GM23248 (cell line): ENCODE results near the gene ARID1B. TPM values are rescaled to one million over a fixed set of nuclear protein-coding genes. Genes with fewer than 3 reads are reported as not detected.

ENCODE experiments used
- DNase-seq: peaks from one replicate; pipeline ENCODE4 v3.0.0-alpha.2; 2015
- H2AFZ ChIP-seq: fragments of 200-600 bp; sonication (generic); 2 replicates; pipeline ENCODE4 v1.6.1; 2016; ENCODE audit warnings: antibody characterized with exemption
- H3F3A ChIP-seq: fragments of 200-600 bp; sonication (generic); 2 replicates; pipeline ENCODE4 v1.6.1; 2016; ENCODE audit warnings: mild to moderate bottlenecking, antibody characterized with exemption, mixed run types; ENCODE audit not compliant: insufficient read depth
- H3K27ac ChIP-seq: fragments of 200-600 bp; sonication (generic); 2 replicates; pipeline ENCODE4 v1.5.1; 2016; ENCODE audit warnings: mild to moderate bottlenecking
- H3K27me3 ChIP-seq: fragments of 200-600 bp; sonication (generic); replicated peaks from 2 replicates; pipeline ENCODE4 v1.6.1; 2016; ENCODE audit warnings: mild to moderate bottlenecking; ENCODE audit not compliant: insufficient read depth
- H3K36me3 ChIP-seq: fragments of 200-600 bp; sonication (generic); 2 replicates; pipeline ENCODE4 v1.6.1; 2016; ENCODE audit warnings: low read depth, mild to moderate bottlenecking
- H3K4me1 ChIP-seq: fragments of 200-600 bp; sonication (generic); 2 replicates; pipeline ENCODE4 v1.6.1; 2016; ENCODE audit warnings: mild to moderate bottlenecking; ENCODE audit not compliant: insufficient read depth
- H3K4me2 ChIP-seq: fragments of 200-600 bp; sonication (generic); one replicate; pipeline ENCODE4 v1.6.1; 2016; ENCODE audit warnings: mild to moderate bottlenecking; ENCODE audit not compliant: unreplicated experiment
- H3K4me3 ChIP-seq: fragments of 200-600 bp; sonication (generic); 2 replicates; pipeline ENCODE4 v1.5.1; 2016; ENCODE audit warnings: mild to moderate bottlenecking
- H3K79me2 ChIP-seq: fragments of 200-600 bp; sonication (generic); 2 replicates; pipeline ENCODE4 v1.6.1; 2016; ENCODE audit warnings: mild to moderate bottlenecking; ENCODE audit not compliant: insufficient read depth
- H3K9ac ChIP-seq: fragments of 200-600 bp; sonication (generic); 2 replicates; pipeline ENCODE4 v1.6.1; 2016; ENCODE audit warnings: mild to moderate bottlenecking
- H3K9me2 ChIP-seq: fragments of 200-600 bp; sonication (generic); 2 replicates; pipeline ENCODE4 v1.6.1; 2016; ENCODE audit warnings: mixed run types, mild to moderate bottlenecking, moderate library complexity; ENCODE audit not compliant: insufficient read depth
- H3K9me3 ChIP-seq: fragments of 200-600 bp; sonication (generic); one replicate; pipeline ENCODE4 v1.6.1; 2017; ENCODE audit warnings: low read depth
- H4K20me1 ChIP-seq: fragments of 200-600 bp; sonication (generic); 2 replicates; pipeline ENCODE4 v1.6.0; 2016; ENCODE audit not compliant: insufficient read depth
- EZH2 ChIP-seq: fragments of 200-600 bp; sonication (generic); IDR thresholded peaks from 2 replicates; pipeline ENCODE4 v1.6.1; 2018; ENCODE audit warnings: antibody characterized with exemption, mild to moderate bottlenecking; ENCODE audit not compliant: insufficient read depth, poor library complexity, severe bottlenecking
- EZH2phosphoT487 ChIP-seq: fragments of 200-600 bp; sonication (generic); IDR thresholded peaks from 2 replicates; pipeline ENCODE4 v1.6.1; 2018; ENCODE audit warnings: antibody characterized with exemption, moderate library complexity, mild to moderate bottlenecking, low read depth; ENCODE audit not compliant: insufficient read depth
- WGBS, 2 experiments: methylation state at CpG; one replicate each; pipeline ENCODE4 v1.1.6; 2015 to 2017; ENCODE audit warnings: low lambda C conversion rate in 2 of 2, low coverage in 1 of 2; ENCODE audit errors: missing lambda C conversion rate in 2 of 2; 5-methylcytosine and 5-hydroxymethylcytosine counted together
- in situ Hi-C: fragments of 300-500 bp; cut with MboI; formaldehyde crosslinking; loops from 2 replicates; pipeline ENCODE4 v1.15.0; 2020
- polyA plus RNA-seq: library from polyadenylated mRNA; unstranded; fragments of >200 nt; fragmentation: Nextera tagmentation; extraction: Ambion mirVana; gene quantifications from 2 replicates; pipeline ENCODE4 v1.2.1, GENCODE V29; 2016
- total RNA-seq: library from RNA; depleted of rRNA; stranded (reverse); fragments of >200 nt; shearing (Covaris generic); gene quantifications from 2 replicates; pipeline ENCODE4 v1.2.3, GENCODE V29; 2014

The ARID1B gene
- total and polyA plus RNA-seq, 2 experiments from 2014 or later: 19.3 to 21.2 TPM

DNA sequence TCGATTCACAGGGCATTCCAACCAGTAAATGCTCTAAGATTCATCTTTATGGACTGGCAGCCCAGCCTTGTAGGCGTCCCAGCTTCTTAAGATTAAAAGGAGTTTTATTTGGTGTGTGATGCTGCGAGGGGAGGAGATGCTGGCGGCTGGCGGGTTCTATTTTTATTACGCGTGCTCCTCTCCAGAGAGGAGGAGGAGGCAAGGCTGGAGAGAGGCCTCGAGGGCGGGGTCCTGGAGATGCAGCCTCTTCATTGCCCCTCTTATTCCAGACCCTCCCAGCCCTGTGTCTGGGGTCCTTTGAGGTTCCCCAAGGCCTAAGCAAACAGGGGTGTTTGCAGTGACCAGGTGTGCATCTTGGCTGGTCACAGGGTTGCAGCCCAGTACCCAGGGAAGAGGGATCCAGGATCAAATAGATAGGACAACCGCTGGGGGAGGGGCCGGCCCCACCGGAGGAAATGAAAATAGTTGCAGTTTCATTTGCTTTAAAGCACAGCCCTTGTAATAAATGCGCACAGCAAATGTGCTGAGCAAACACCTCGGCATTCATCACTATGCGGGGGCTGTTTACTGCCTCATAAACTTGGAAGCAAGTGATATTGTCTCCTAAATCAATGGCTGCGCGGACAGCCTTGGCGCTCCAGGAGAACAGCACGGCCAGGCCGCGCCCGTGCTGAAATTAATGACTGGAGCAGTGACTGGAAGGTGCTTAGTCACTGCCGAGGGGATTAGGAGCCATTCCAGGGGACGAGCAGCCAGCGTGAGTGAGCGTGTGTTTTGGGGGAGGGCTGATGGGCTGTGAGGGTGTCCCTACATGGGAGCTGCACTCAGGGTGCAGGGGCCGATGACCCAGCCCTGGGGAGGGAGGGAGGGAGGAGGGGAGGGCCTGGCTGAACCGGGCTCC lies 463.1 kb downstream of the ARID1B start:
- H3K4me1 ChIP-seq: peaks cover 25% of the 10 kb centered on the region
- H3K9me3 ChIP-seq: no peaks in the 10 kb centered on the region
- H3K9me2 ChIP-seq: no peaks in the 10 kb centered on the region
- H2AFZ ChIP-seq: peak overlapping the region; percentile 88
- H3K27me3 ChIP-seq: no peaks in the 10 kb centered on the region
- no peaks in the 10 kb centered on the region for H3K79me2 ChIP-seq
- H3F3A ChIP-seq: peaks cover 37% of the 10 kb centered on the region
- H3K27ac ChIP-seq: peak overlapping the region; percentile 69
- no peak for TF ChIP-seq EZH2phosphoT487
- no peak for TF ChIP-seq EZH2
- 2% methylated on average over 26 to 28 of the region's 28 CpGs for WGBS, 2 experiments
- in situ Hi-C loops: no loop called here
- no peaks in the 10 kb centered on the region for H3K36me3 ChIP-seq
- no peaks in the 10 kb centered on the region for H4K20me1 ChIP-seq
- H3K9ac ChIP-seq: peak overlapping the region; percentile 71
- DNase-seq: peak; percentile 93
- H3K4me3 ChIP-seq: peak overlapping the region; percentile 66
- H3K4me2 ChIP-seq: peak overlapping the region; percentile 81

DNA sequence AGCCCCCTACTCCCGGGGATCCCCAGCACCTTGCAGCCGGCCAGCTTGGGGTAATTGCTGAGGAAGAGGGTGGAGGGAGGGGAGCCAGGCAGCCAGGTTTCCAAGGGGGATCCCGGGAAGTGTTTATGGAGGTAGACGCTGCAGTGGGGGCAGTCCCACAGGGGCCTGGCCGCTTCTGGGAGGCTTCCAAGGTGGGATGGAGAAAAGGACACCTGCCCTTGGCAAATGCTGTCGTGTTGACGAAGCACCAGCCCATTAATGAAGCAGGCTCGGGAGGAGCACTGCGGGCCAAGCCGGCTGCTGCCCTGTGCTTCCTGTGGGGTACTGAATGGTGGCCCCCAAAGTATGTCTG lies 463.8 kb downstream of the ARID1B start:
- no peaks in the 10 kb centered on the region for H3K27me3 ChIP-seq
- no peaks in the 10 kb centered on the region for H4K20me1 ChIP-seq
- no peak overlapping the region for H3K4me3 ChIP-seq
- peak overlapping the region; percentile 69; the same call in 1 of the 2 replicates for H3K27ac ChIP-seq
- H3K4me1 ChIP-seq: peaks cover 31% of the 10 kb centered on the region
- in situ Hi-C loops: no loop called here
- no peaks in the 10 kb centered on the region for H3K9me2 ChIP-seq
- 60 to 64% methylated on average over 10 of the region's 10 CpGs for WGBS, 2 experiments
- DNase-seq: no peak
- H3K9ac ChIP-seq: peak overlapping the region; percentile 71; the same call in 1 of the 2 replicates
- no peak for TF ChIP-seq EZH2
- no peak for TF ChIP-seq EZH2phosphoT487
- H3K36me3 ChIP-seq: no peaks in the 10 kb centered on the region
- H3K9me3 ChIP-seq: no peaks in the 10 kb centered on the region
- no peaks in the 10 kb centered on the region for H3K79me2 ChIP-seq
- H2AFZ ChIP-seq: peak overlapping the region; percentile 88; the same call in 1 of the 2 replicates
- H3K4me2 ChIP-seq: no peak overlapping the region
- H3F3A ChIP-seq: peaks cover 38% of the 10 kb centered on the region

DNA sequence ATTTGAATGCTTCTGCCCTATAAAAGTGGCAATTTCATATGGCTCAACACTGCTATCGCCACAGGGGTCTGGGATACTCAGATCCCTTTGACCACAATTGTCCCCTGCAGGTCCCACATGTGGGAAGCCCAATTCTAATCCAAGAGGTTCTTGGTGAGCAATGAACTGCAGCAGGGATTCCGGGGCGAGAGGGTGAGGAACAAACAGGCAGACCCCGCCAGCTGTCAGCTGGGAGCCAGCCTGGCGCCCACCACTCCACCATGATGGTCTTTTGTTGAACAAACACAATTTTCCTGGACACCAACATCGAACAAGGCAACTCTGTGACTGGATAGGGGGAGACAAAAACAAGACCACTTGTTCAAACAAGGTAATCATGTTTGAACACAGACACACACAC lies 465.6 kb downstream of the ARID1B start:
- in situ Hi-C loops: no loop called here
- TF ChIP-seq EZH2phosphoT487 (no peak), EZH2 (no peak)

DNA sequence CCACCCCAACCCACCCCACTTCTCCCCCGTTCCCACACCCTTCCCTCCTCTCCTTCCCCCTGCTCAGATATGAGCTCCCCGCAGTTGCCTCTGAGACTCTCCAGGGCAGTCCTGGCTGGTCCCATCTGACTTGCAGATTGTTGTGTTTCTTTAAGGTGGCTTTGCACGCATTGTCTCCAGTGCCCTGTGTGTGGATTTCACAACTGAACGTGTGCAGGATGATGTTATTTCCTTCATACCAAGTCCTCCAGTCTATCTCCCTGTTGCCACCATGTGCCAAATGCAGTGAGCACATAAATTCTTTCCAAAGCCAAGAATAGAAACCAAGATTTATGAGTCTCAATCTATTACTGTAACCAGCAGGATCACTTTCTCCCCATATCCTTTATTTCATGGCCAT lies 467.0 kb downstream of the ARID1B start:
- Histone ChIP-seq H3K79me2 (no peaks in the 10 kb centered on the region), H4K20me1 (no peaks in the 10 kb centered on the region), H3K27ac (peak overlapping the region; percentile 63), H3F3A (peaks cover 36% of the 10 kb centered on the region), H3K4me1 (peaks cover 35% of the 10 kb centered on the region), H2AFZ (no peak overlapping the region), H3K4me3 (peak overlapping the region; percentile 3; the same call in 1 of the 2 replicates), H3K9me2 (no peaks in the 10 kb centered on the region), H3K9ac (peak overlapping the region; percentile 47), H3K9me3 (no peaks in the 10 kb centered on the region), H3K36me3 (no peaks in the 10 kb centered on the region), H3K27me3 (no peaks in the 10 kb centered on the region), H3K4me2 (peak overlapping the region; percentile 27)
- peak; percentile 97 for DNase-seq
- 2 to 9% methylated on average over 4 of the region's 4 CpGs for WGBS, 2 experiments
- in situ Hi-C loops: no loop called here
- TF ChIP-seq EZH2 (no peak), EZH2phosphoT487 (no peak)

More for the DNA sequence above, 465.6 kb downstream of the ARID1B start:
- Histone ChIP-seq H3K9me2 (no peaks in the 10 kb centered on the region), H3K4me1 (peaks cover 36% of the 10 kb centered on the region), H2AFZ (no peak overlapping the region), H3K36me3 (no peaks in the 10 kb centered on the region), H3F3A (peaks cover 38% of the 10 kb centered on the region), H3K27me3 (no peaks in the 10 kb centered on the region), H3K79me2 (no peaks in the 10 kb centered on the region), H3K27ac (no peak overlapping the region), H3K4me3 (no peak overlapping the region), H4K20me1 (no peaks in the 10 kb centered on the region), H3K4me2 (no peak overlapping the region), H3K9ac (no peak overlapping the region), H3K9me3 (no peaks in the 10 kb centered on the region)
- no peak for DNase-seq
- WGBS, 2 experiments: 95 to 100% methylated on average over 6 of the region's 6 CpGs
